Erythroblast (primary cell): ENCODE data around the gene OLA1.

Experiments
- GATA1 ChIP-seq: IDR thresholded peaks from 2 replicates; pipeline ENCODE4 v1.6.1; 2011; ENCODE audit warnings: low read depth, mild to moderate bottlenecking, control low read depth, low read length, moderate library complexity
- POLR2A ChIP-seq: IDR thresholded peaks from 2 replicates; pipeline ENCODE4 v1.6.1; 2011; ENCODE audit warnings: mild to moderate bottlenecking, low read length

GRCh38 chr2:174169372-174169771 lies 79.0 kb downstream of the OLA1 start:
- no peak for TF ChIP-seq POLR2A
- TF ChIP-seq GATA1 = no peak
